AG04450 (cell line): ENCODE data around the gene LILRB5. TPM values are rescaled to one million over a fixed set of nuclear protein-coding genes. Genes with fewer than 3 reads are reported as not detected.
A peak's percentile ranks its signal among the peaks of the same experiment; 100 is the strongest.

Source experiments
- CTCF ChIA-PET: fragments of 300-600, 350-600 bp; formaldehyde crosslinking; extraction: SDS; loops from one replicate; lab custom pipeline; 2022; ENCODE audit warnings: antibody characterized with exemption, inconsistent platforms; lab: Charles Lee
- POLR2A ChIA-PET: fragments of 350-600 bp; formaldehyde crosslinking; extraction: SDS; loops from one replicate; lab custom pipeline; 2021; ENCODE audit warnings: antibody characterized with exemption, inconsistent platforms; lab: Yijun Ruan, JAX
- DNase-seq: peaks from one replicate; pipeline ENCODE4 v3.0.0-alpha.2; 2011; ENCODE audit warnings: low read depth, low spot score
- H3K27ac ChIP-seq: one replicate; pipeline ENCODE4 v1.5.1; 2012; ENCODE audit warnings: low read depth, low read length, control low read depth
- H3K27me3 ChIP-seq: one replicate; pipeline ENCODE4 v1.6.0; 2012; ENCODE audit warnings: low read length; ENCODE audit not compliant: control insufficient read depth, insufficient read depth
- H3K4me3 ChIP-seq: 2 replicates; pipeline ENCODE4 v1.5.1; 2011; ENCODE audit warnings: mild to moderate bottlenecking, low read depth, low read length, control low read depth
- H3K9me3 ChIP-seq: 2 replicates; pipeline ENCODE4 v1.5.1; 2012; ENCODE audit warnings: low read length; ENCODE audit not compliant: control insufficient read depth, insufficient read depth
- CTCF ChIP-seq: IDR thresholded peaks from 2 replicates; pipeline ENCODE4 v1.5.1; 2011; ENCODE audit warnings: low read depth, low read length, control low read depth, inconsistent platforms
- polyA plus RNA-seq: library from polyadenylated mRNA; depleted of rRNA; stranded (reverse); fragments of >200 nt; gene quantifications from 2 replicates; pipeline ENCODE4 v1.2.3, GENCODE V29; 2011

The LILRB5 gene
- polyA plus RNA-seq, 1 experiment, result not detected

- Histone ChIP-seq H3K27ac (peak overlapping the region; percentile 61), H3K27me3 (no peaks in the 10 kb centered on the region), H3K9me3 (no peaks in the 10 kb centered on the region; the same call in 1 of the 2 replicates), H3K4me3 (no peak overlapping the region)
- no peak for DNase-seq
- ChIA-PET POLR2A (interaction anchor here (0.8 to 3.9 kb wide), 2 partner anchors 22 to 521 kb away, joined by 5 to 29 read pairs; partner anchors contain the start of gene MBOAT7), CTCF (interaction anchor here (0.9 kb wide), 1 partner anchor 20 kb away, joined by 4 read pairs; no protein-coding TSS in a partner anchor)
- no peak for TF ChIP-seq CTCF
Measured at GRCh38 chr19:54211235-54211634, 45.8 kb downstream of the LILRB5 start.

DNA sequence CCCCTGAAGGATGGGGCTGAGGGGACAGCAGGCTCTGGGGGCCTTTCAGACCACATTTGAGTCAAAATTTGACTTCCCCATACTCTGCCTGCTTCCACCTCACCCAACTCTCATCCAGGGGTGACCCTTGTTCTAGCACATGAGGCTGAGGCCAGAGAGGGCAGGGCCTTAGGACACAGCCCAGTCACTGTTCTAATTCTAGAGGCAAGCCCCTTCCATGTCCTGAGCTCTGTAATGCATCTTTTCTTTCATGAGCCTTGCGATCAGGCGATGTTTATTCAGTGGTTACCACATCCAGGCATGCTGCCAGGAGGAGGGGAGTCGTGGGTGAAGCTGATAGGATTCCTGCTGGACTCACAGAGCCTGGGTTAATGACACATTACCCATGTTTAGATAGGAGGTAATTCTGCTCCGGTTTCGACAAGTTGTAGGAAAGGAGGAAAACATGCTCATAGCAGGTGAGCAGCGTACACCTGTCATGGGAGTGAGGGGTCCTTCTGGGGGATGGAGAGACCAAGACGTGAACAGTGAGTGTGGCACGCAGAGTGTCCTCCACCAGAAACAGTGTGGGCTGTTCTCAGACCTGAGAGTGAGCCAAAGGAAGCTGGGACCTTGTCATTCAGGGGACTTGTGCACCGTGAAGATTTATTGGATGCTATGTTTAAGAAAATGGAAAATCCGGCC, 47.1 kb downstream of the LILRB5 start:
- DNase-seq, result peak; percentile 96
- Histone ChIP-seq H3K27ac (peak overlapping the region; percentile 90), H3K27me3 (no peaks in the 10 kb centered on the region), H3K9me3 (no peaks in the 10 kb centered on the region; the same call in 1 of the 2 replicates), H3K4me3 (peak overlapping the region; percentile 17; the same call in 1 of the 2 replicates)
- TF ChIP-seq CTCF, result no peak
- POLR2A ChIA-PET, result interaction anchor here (0.5 to 3.9 kb wide), 8 partner anchors 9 to 342 kb away, joined by 3 to 29 read pairs (median 8); partner anchors contain the start of genes CNOT3, LENG1, MBOAT7 and RPS9
- CTCF ChIA-PET, result interaction anchor here (0.8 to 0.9 kb wide), 2 partner anchors 20 to 21 kb away, joined by 3 read pairs; partner anchors contain the start of gene MBOAT7

DNA sequence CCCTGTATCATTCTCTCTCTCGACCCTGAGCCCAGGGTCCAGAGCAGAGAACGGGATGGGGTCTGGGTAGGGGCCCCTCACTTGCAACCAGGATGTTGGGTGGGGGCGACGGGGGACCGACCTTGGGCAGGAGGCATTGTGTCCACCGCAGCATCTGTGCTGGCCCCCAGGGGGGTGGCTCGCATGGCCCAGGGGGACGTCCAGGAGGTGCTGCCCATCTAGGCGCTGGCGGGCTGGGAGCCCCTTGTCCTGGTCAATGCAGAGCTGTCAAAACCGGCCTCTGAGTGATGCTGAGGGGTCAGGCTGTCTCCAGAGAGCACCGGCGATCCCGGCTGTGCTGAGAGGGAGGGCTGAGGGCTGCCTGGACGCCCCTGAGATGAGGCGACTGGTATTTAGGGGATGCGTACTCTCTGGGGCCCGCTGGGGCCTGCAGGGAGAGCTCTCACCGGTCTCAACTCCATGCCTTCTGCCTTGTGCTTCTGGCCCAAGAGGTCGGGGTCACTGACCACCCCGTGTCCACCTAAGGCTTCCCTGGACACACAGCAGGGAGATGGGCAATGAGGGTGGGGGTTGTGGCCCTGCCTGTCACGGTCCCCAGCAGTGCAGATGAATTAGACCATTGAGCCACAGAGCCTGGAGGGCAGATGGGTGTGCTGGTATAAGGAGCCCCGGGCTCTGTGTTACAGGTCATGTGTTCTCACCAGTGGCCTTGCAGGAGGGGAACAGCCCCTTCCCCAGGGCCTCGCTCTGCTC, 47.8 kb downstream of the LILRB5 start:
- ChIA-PET CTCF (interaction anchor here (0.9 kb wide), 1 partner anchor 20 kb away, joined by 3 read pairs; the partner anchor contains the start of gene MBOAT7), POLR2A (interaction anchor here (0.7 to 4.9 kb wide), 8 partner anchors 9 to 72 kb away, joined by 3 to 29 read pairs (median 8); partner anchors contain the start of genes CNOT3, LENG1, MBOAT7 and RPS9)
- peak overlapping the region; percentile 90 for H3K27ac ChIP-seq
- H3K9me3 ChIP-seq, result no peaks in the 10 kb centered on the region; the same call in 1 of the 2 replicates
- DNase-seq, result no peak
- H3K4me3 ChIP-seq, result 0 out of 2 replicates have a peak overlapping the region, but pooled peaks have one; percentile 1
- H3K27me3 ChIP-seq, result no peaks in the 10 kb centered on the region
- no peak for TF ChIP-seq CTCF

- no peaks in the 10 kb centered on the region; the same call in 1 of the 2 replicates for H3K9me3 ChIP-seq
- H3K27me3 ChIP-seq, result no peaks in the 10 kb centered on the region
- no peak for DNase-seq
- TF ChIP-seq CTCF, result no peak
- no peak overlapping the region for H3K4me3 ChIP-seq
- ChIA-PET CTCF (no interaction called here), POLR2A (interaction anchor here (1.0 to 4.9 kb wide), 3 partner anchors 17 to 36 kb away, joined by 3 to 29 read pairs (median 24); partner anchors contain the start of genes MBOAT7, TMC4 and TSEN34)
- H3K27ac ChIP-seq, result peak overlapping the region; percentile 39
Measured at GRCh38 chr19:54208784-54209057, 48.4 kb downstream of the LILRB5 start.
